GM12892 (cell line): ENCODE results near the gene FOXRED2.

Source experiments
- POLR2AphosphoS5 ChIP-seq: IDR thresholded peaks from 2 replicates; pipeline ENCODE4 v1.6.1; 2011; ENCODE audit warnings: low read depth, low read length, control low read depth
- TAF1 ChIP-seq: IDR thresholded peaks from 2 replicates; pipeline ENCODE4 v1.6.1; 2011; ENCODE audit warnings: low read depth, mild to moderate bottlenecking, control low read depth, low read length, borderline replicate concordance

DNA sequence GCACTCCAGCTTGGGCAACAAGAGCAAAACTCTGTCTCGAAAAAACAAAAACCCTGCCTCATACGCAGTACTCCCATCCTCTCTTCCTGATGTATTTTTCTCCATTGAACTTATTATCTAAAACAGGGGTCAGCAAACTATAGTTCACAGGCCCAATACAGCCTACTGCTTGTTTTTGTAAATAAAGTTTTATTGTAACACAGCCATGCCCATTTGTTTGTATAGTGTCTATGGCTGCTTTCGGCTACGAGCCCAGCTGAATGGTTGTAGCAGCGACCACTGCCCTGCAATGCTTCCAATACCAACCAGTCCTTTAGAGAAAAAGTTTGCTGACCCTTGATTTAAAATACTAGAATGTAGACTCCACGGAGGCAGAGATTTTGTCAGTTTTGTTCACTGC is 31.5 kb downstream of the FOXRED2 start:
- TF ChIP-seq POLR2AphosphoS5 (no peak), TAF1 (no peak)
